Stimulated activated CD4-positive, alpha-beta T cell treated with anti-CD3 and anti-CD28 coated beads, Interleukin-1b, Interleukin-23, amount 100 ng/mL, for 48 hours (primary cell): Measurements from ENCODE around the gene NCF2.
A peak's percentile ranks its signal among the peaks of the same experiment; 100 is the strongest.

Source experiments
- DNase-seq: peaks from one replicate; pipeline ENCODE4 v3.0.0-alpha.2; 2020

Gene NCF2

GRCh38 chr1:183582021-183582713, 8.1 kb downstream of the NCF2 start:
- no peak for DNase-seq

GRCh38 chr1:183580281-183580682, 10.0 kb downstream of the NCF2 start:
- no peak for DNase-seq

GRCh38 chr1:183578856-183579255, 11.4 kb downstream of the NCF2 start:
- DNase-seq, result no peak

- no peak for DNase-seq
Measured at GRCh38 chr1:183577897-183578465, 12.3 kb downstream of the NCF2 start.

- no peak for DNase-seq
Measured at GRCh38 chr1:183576537-183576936, 13.7 kb downstream of the NCF2 start.

GRCh38 chr1:183575606-183576005, 14.7 kb downstream of the NCF2 start:
- no peak for DNase-seq

GRCh38 chr1:183572721-183573120, 17.5 kb downstream of the NCF2 start:
- no peak for DNase-seq

GRCh38 chr1:183571678-183572268, 18.5 kb downstream of the NCF2 start:
- DNase-seq, result no peak

GRCh38 chr1:183570451-183570850, 19.8 kb downstream of the NCF2 start:
- DNase-seq, result no peak

- DNase-seq, result no peak
Measured at GRCh38 chr1:183569801-183570200, 20.5 kb downstream of the NCF2 start.

- DNase-seq, result peak; percentile 48
Measured at GRCh38 chr1:183569141-183569540, 21.1 kb downstream of the NCF2 start.

GRCh38 chr1:183568176-183569021, 21.9 kb downstream of the NCF2 start:
- DNase-seq, result peak; percentile 40

GRCh38 chr1:183567584-183567983, 22.7 kb downstream of the NCF2 start:
- DNase-seq, result peak; percentile 23

- no peak for DNase-seq
Measured at GRCh38 chr1:183566026-183566425, 24.2 kb downstream of the NCF2 start.

GRCh38 chr1:183565261-183565660, 25.0 kb downstream of the NCF2 start:
- DNase-seq, result no peak

- no peak for DNase-seq
Measured at GRCh38 chr1:183562701-183563100, 27.6 kb downstream of the NCF2 start.

GRCh38 chr1:183559061-183559460, 31.2 kb downstream of the NCF2 start:
- DNase-seq, result no peak

GRCh38 chr1:183554577-183554976, 35.7 kb downstream of the NCF2 start:
- DNase-seq, result no peak

- DNase-seq, result no peak
Measured at GRCh38 chr1:183553764-183554163, 36.5 kb downstream of the NCF2 start.

GRCh38 chr1:183553331-183553730, 36.9 kb downstream of the NCF2 start:
- DNase-seq, result no peak

- no peak for DNase-seq
Measured at GRCh38 chr1:183552891-183553290, 37.4 kb downstream of the NCF2 start.

GRCh38 chr1:183552441-183552840, 37.8 kb downstream of the NCF2 start:
- no peak for DNase-seq

- no peak for DNase-seq
Measured at GRCh38 chr1:183551924-183552323, 38.3 kb downstream of the NCF2 start.

GRCh38 chr1:183550915-183551314, 39.3 kb downstream of the NCF2 start:
- DNase-seq, result no peak
